GM18868 (cell line): ENCODE data around the gene NMNAT3.

Experiments
- ATAC-seq: cut with Tn5 transposase; IDR thresholded peaks from one replicate; pipeline ENCODE4 v1.9.1; 2021; ENCODE audit warnings: mild to moderate bottlenecking, moderate library complexity; ENCODE audit not compliant: unreplicated experiment

The NMNAT3 gene

GRCh38 chr3:139676108-139676507, 1.7 kb downstream of the NMNAT3 start:
- ATAC-seq: no peak

- ATAC-seq: no peak
Observed at GRCh38 chr3:139675327-139675726, 2.4 kb downstream of the NMNAT3 start.

DNA sequence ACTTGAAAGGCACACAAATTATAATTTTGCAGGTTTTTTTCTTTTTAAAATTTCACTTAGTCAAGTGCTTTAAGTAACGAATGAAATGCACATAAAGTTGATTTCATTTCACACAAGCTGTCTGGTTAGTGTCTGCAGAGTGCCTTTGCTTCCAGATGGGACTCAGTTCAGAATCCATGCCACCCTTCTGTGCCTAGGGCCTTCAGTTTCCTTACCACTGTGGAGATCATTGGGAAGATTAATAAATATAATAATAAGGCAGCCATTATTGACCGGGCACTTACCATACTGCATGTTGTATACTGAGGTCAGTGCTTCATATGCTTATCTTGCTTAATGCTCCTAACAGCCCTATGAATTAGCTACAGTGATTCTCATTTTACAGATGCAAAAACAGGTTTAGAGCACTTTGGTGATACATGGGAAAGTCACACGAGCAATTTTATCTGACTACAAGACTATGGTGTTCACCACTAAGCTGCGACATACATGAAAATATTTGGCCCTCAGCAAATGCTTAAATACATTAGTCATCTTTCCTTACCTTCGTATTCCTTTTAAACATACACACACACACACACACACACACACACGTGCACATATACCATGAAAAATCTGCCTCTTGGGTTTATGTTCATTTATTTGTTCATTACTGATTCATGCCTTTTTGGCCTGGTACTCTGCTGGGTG, 3.1 kb downstream of the NMNAT3 start:
- no peak for ATAC-seq

- ATAC-seq: no peak
Observed at GRCh38 chr3:139672884-139673283, 4.9 kb downstream of the NMNAT3 start.

GRCh38 chr3:139671863-139672646, 5.7 kb downstream of the NMNAT3 start:
- ATAC-seq: no peak

DNA sequence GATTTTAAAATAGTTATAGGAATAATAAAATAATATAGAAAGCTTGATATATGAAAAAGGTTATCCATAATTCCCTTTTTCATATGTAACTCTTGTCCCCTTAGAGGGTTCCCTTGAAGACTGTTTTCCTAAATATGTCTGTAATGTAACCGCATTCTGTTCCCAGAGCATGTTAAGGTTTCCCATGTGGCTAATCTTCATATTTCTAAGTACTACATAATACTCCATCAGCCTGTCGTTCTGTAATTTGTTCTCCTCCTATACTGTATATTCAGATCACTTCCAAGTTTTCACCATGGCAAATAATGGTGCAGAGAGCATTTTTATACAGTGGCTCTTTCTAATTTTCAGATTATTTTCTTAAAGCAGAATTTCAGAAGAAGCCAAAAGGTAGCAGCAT, 6.7 kb downstream of the NMNAT3 start:
- ATAC-seq: no peak

- ATAC-seq: no peak
Observed at GRCh38 chr3:139670196-139670595, 7.6 kb downstream of the NMNAT3 start.

GRCh38 chr3:139668332-139668731, 9.4 kb downstream of the NMNAT3 start:
- no peak for ATAC-seq

DNA sequence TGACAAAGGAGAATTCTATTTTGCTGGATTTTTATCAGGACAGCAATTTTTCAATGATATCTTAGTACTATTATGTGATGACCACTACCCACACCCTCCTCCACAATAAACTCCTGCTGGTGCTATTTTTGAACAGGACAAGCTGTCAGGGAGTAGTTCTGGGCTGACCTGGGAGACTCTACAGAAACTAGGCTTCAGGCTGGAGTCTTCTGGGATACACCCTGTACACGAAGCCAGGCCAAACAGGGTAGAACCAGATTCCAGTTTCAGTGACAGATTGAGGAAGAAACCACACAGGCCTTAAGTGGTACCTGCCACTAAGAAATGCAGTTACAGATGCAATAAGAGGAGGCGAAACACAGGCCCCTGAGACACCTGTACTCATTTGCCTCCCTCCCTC, 12.8 kb downstream of the NMNAT3 start:
- no peak for ATAC-seq

GRCh38 chr3:139660269-139660668, 17.5 kb downstream of the NMNAT3 start:
- no peak for ATAC-seq

- ATAC-seq: no peak
Observed at GRCh38 chr3:139659511-139659910, 18.3 kb downstream of the NMNAT3 start.

DNA sequence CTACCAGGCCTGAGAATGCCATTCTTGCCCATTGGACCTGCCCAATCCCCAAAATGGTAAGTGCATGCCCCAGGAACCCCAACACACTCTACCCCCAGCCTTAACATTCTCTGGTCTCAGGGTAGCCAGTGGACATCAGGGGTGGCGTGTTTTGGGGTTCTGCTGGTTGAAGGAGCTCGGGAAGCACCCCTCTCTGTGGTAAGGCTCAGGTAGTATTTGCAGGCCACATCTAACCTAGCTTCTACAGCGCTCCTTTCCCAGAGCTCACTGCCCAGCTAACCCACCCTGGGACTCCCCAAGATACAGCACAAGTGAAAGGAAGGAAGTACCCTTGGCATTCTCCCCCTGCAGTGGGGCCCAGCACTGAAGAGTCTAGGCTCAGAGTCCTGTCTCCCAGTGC, 19.8 kb downstream of the NMNAT3 start:
- ATAC-seq: no peak

GRCh38 chr3:139657434-139657833, 20.3 kb downstream of the NMNAT3 start:
- ATAC-seq: no peak

DNA sequence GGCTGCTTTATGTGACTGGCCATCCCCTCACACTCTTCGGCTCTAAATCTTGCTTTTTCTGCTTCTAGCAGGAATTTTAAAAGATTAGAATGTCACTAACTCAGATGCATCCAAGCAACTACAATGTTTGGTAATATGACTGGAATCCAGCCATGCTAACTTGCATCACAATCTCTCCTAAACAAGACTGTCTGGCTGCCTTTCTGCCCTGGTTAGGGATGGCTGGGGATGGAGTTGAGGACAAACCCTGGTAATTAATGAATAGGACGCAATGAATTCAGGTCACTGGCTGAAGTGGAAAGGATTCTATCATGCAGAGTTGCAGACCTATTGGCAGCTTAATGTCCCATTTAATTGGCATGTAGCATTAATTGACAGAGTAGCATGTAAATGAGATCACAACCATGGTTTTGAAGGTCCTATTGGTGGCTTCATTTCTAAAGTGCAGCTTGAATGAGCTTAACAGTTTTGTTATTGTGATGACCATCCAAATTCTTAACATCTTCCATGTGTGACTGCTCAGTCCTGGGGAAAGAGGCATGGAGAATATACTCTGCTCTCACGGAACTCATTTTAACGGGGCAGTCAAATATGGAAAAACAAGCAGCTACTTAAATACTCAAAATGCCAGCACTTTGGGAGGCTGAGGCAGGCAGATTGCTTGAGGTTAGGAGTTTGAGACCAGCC, 21.7 kb downstream of the NMNAT3 start:
- no peak for ATAC-seq

GRCh38 chr3:139654637-139655365, 23.0 kb downstream of the NMNAT3 start:
- ATAC-seq: no peak

DNA sequence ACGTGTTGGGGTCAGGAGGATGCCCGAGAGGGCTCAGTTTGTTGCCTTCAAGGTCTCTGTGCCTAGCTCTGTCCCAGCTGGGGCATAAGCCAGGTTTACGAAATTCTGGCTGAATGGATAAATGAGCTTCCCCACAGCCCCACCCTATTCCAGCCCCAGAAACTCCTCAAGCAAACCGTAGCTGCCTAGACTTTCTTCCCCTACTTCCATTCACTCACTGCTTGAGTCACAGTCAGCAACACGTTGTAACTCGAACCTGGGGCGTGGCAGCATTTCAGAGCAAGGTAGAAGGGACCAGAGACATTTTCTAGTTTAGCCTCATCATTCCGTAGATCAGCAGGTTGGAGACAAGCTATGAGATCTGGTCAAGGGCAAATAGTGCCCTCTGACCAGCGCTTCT, 24.2 kb downstream of the NMNAT3 start:
- ATAC-seq: no peak

DNA sequence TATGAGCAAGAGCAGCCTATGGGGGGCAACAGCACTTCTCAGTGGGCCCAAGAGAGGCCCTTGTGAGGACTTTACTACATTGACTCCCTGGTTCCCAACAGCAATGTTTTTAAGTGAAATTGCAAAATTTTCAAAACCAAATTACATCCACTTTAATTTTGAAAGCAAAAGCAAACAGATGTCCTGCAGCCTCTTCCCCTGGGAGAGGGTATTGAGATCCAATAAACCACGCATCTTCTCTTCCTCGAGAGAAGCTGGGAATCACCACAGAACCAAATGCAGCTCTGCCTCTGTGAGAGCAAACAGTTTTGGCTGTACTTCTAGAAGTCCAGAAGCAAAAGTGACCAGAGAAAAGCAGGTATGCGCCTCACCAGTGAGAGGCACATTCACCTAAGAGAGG, 25.2 kb downstream of the NMNAT3 start:
- ATAC-seq: no peak

DNA sequence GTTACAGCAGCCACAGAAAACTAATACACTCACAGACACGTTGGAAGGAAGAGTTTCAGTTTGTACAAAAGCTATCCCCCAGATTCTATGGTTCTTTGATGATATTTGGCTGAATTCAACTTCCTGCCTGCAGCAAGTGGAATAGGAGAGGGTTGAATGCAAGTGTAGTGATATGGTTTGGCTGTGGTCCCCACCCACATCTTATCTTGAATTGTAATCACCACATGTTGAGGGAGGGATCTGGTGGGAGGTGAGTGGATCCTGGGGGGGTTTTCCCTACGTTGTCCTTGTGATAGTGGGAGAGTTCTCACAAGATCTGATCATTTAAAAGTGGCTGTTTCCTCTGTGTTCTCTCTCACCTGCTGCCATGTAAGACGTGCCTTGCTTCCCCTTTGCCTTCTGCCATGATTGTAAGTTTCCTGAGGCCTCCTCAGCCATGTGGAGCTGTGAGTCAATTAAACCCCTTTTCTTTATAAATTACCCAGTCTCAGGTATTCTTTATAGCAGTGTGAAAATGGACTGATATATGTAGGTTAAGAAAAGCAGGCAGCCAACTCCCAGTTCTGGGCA, 29.8 kb downstream of the NMNAT3 start:
- ATAC-seq: no peak

- no peak for ATAC-seq
Observed at GRCh38 chr3:139646512-139646911, 31.3 kb downstream of the NMNAT3 start.

DNA sequence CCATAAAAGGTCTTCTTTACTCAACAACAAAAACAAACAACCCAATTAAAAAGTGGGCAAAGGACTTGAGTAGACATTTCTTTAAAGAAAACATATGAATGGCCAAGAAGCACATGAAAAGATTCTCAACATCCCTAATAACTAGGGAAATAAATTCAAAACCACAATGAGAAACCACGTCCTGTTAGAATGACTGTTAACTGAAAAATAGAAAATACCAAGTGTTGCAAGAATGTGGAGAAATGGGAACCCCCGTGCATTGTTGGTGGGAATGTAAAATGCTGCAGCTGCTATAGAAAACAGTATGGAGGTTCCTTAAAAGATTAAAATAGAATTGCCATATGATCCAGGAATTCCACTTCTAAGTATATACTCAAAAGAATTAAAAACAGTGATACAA, 34.8 kb downstream of the NMNAT3 start:
- no peak for ATAC-seq

GRCh38 chr3:139640456-139640855, 37.3 kb downstream of the NMNAT3 start:
- no peak for ATAC-seq
